Epithelial cell of esophagus (primary cell): ENCODE results near the gene WDR35.

Experiments
- DNase-seq: peaks from one replicate; pipeline ENCODE4 v3.0.0; 2010; ENCODE audit warnings: low read depth
- H3K4me3 ChIP-seq: 2 replicates; pipeline ENCODE4 v1.5.1; 2011; ENCODE audit warnings: mild to moderate bottlenecking, low read length, control low read depth
- TF ChIP-seq, protein P1 (sequence below): IDR thresholded peaks from 2 replicates; pipeline ENCODE4 v1.5.1; 2011; ENCODE audit warnings: low read depth, mild to moderate bottlenecking, low read length, control low read depth, inconsistent platforms; ENCODE audit not compliant: insufficient read depth; ENCODE audit errors: missing control alignments

WDR35 gene

DNA sequence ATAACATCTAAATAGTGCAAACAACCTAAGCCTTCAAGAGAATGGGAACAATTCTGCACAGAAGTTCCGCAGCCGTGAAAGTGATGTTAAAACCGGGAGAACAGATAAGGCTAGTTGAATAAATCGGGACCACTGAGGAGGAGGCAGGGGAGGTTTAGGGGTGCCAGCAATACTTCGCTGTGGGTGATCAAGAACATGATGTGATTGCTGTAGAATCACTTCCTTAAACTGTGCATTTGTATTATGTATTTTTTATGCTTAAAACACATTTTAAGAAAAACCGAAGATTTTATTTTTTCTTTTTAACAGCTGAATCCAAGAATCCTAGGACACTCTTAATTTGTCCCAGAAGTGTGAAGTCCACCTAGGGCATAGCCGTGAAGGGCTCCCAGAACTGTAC lies 121.7 kb downstream of the WDR35 start:
- peak overlapping the region; percentile 39 for H3K4me3 ChIP-seq

DNA sequence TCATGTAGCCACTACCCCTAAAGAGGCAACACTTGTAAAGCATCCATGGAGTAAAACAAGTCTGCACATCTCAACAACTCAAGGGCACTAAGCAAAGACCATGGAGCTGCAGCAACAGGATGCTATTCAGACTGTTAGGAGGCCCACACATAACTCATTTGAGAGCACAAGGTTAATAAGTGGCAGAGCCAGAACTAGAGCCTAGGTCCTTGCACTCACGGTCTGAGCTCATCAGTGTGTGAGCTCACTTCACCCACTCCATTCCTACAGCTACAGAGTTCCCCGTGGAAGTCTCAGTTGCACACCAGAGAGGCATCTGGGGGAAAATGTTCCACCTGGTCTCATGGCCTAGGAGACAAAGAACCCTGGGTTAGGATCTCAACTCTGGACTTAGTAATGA lies 123.1 kb downstream of the WDR35 start:
- no peak overlapping the region for H3K4me3 ChIP-seq
- TF ChIP-seq, protein P1, sequence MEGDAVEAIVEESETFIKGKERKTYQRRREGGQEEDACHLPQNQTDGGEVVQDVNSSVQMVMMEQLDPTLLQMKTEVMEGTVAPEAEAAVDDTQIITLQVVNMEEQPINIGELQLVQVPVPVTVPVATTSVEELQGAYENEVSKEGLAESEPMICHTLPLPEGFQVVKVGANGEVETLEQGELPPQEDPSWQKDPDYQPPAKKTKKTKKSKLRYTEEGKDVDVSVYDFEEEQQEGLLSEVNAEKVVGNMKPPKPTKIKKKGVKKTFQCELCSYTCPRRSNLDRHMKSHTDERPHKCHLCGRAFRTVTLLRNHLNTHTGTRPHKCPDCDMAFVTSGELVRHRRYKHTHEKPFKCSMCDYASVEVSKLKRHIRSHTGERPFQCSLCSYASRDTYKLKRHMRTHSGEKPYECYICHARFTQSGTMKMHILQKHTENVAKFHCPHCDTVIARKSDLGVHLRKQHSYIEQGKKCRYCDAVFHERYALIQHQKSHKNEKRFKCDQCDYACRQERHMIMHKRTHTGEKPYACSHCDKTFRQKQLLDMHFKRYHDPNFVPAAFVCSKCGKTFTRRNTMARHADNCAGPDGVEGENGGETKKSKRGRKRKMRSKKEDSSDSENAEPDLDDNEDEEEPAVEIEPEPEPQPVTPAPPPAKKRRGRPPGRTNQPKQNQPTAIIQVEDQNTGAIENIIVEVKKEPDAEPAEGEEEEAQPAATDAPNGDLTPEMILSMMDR = no peak
- no peak for DNase-seq

More for the DNA sequence above, 121.7 kb downstream of the WDR35 start:
- TF ChIP-seq, protein P1 = no peak
- no peak for DNase-seq

DNA sequence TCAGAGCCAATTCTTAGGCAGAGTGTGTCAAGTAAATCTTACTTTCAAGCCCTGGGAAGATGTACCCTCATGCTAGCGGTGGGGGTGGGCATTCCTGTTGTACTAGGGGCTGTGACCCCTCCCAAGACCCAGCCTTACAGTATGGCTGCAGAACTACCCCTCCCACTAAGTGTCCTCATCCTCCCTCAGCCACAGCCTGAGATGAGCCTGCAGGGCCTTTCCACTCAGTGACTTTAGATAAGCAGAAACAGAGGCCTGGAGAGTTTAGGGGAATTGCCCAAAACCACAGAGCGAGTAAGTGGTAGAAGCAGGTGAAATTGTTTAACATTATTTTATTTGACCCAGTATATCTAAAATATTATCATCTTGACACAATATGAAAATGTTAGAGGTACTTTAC lies 124.8 kb downstream of the WDR35 start:
- H3K4me3 ChIP-seq = no peak overlapping the region
- no peak for DNase-seq
- TF ChIP-seq, protein P1 = no peak

DNA sequence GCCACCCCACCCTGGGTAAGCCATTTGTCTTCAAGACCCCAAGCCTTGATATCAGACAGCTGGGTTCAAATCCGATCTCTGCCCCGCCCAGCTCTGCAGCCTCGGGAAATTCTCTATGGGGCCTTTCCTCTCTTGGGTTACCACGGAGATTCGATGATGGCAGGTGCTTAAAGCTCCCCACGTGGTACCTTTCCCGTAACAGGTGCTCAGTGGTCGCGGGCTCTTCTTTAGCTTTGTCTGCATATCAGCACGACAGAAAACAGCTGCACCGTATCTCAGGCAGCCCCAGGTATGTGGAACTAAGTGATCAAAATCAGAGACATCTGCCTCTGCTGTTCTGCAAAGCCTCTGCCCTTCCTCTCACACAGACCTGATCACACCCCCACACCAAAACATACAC lies 125.5 kb downstream of the WDR35 start:
- TF ChIP-seq, protein P1 = no peak
- H3K4me3 ChIP-seq = no peak overlapping the region
- no peak for DNase-seq

DNA sequence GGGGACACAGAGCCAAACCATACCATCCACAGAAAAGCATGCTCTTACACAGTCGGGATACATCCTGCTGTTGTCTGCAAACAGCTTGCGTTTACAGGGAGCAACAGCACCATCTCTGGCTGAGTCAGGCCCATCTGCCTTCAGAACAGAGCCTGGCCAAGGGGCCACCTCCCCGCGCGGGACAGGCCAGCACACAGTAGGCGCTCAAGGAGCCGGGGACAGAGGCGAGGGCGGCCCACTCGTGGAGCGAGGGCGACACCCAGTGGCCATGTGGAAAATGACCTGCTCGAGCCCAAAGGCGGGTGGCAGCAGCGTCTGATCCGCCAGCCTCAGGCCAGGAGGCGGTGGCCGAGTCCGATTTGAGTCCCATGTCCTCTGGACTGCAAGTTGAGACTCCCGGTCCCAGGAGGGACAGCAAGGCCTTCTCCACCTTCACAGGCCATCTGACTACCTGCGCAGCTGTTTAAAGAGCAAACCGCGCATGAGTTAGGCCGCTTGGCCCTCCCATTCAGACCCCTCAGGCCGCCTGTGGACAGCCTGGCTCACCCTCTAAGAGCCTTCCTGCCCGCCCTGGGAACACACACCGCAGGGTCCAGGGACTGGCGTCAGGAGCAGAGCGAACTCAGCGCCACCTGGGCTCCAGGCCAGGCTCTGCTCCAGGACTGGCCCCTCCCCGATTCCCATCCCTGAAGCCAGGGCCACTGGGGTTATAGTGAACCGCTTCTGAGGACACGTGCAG lies 126.4 kb downstream of the WDR35 start:
- peak; percentile 47 for DNase-seq
- TF ChIP-seq, protein P1 = peak; percentile 82
- no peak overlapping the region for H3K4me3 ChIP-seq

DNA sequence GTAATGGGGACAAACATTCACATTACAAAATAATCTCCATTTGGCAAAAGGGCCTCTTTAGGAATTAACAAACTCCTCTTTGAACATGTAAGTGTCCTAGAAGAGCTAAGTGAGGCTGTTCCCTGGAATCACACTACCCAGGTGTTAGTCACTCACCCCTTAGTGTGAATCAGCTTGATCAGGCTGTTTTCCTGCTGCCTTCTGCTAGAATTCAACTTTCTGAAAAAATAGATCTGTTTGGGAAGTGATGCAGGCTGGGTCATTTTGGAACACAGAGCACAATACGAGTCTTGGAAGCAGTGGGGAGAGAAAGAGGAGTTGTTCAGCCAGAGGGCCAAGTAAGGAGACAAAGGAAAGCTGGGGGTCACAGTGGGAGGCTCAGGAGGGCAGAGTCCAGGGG lies 128.1 kb downstream of the WDR35 start:
- peak; percentile 70 for DNase-seq
- no peak overlapping the region for H3K4me3 ChIP-seq

More for the DNA sequence above, 128.1 kb downstream of the WDR35 start:
- TF ChIP-seq, protein P1 = no peak
